Measurements from ENCODE around the gene UNC13C.

Gene UNC13C

DNA sequence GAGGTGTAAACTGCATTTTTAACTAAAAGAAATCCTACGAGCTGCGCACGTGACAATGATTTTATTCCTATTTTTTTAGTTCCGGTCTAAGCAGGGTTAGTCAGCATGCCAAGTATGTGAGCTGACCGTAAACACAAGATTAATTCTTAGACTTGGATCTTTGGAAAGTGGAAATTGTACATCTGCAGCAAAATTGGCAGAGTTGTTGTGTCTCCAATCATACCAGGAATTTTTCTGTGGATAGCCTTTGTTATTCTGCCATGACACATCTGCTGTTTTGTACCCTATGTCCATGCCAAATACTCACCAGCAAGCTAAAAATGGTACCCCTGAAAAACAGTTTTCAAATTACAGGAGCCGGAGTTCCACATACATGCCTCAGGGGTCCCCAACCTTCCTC lies 562.5 kb downstream of the UNC13C start:
- DNase-seq (ENCODE audit: low read depth, low spot score): no peak
- no peak overlapping the region for H3K27ac ChIP-seq

DNA sequence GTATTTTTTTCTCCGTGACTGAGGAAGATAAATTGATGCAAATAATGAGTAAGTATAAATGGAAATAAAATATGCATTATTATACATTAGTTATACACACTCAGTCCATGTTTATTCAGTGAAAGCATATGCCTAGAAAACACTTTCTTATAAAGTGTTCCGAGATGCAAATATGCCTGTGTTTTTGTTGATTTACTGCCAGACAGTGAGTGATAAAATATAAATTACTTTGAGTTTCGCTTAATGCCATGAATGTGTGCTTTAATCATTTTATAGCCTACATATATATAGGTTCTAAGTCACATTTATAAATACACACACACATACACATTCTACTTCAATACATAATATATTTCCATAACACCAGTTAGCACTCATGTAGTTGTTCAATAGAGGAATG lies 569.2 kb downstream of the UNC13C start:
- no peak overlapping the region for H3K27ac ChIP-seq
- DNase-seq (ENCODE audit: low read depth, low spot score): no peak

DNA sequence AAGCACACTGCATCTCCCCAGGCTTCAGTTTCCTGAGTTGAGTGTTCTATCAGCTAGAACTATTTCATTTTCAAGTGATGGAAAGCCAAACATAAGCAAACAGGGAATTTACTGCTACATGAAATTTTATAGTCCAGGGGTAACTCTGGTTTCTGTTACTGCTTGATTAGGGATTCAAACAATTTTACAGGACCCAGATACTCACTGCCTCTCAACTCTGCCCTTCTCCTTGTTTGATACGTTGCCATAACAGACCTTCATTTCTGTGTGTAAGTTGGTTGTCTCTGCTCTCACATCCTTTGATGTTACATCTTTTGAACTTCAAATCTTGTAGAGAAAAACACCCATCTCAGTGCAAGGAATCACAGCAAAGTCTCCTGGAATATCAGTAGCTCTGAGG lies 572.7 kb downstream of the UNC13C start:
- H3K27ac ChIP-seq: no peak overlapping the region
- no peak for DNase-seq (ENCODE audit: low read depth, low spot score)

DNA sequence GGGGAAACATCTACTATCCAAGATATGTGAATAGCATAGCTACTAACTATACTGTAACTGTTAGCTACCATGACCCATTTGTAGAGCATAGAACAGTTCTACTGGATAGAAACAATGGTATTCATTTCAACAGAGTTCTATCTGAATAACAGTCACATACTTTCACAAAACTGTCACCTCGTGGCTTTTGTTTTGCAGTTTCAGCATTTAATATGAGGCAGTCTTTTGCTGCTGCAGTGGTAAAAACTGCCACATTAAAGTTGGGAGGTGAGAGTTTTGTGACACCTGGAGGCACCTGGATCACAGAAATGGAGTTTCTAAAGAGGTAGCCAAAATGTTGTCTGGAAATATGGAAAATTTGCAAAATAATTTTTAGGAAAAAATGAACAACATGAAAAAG lies 578.0 kb downstream of the UNC13C start:
- H3K27ac ChIP-seq: no peak overlapping the region

DNA sequence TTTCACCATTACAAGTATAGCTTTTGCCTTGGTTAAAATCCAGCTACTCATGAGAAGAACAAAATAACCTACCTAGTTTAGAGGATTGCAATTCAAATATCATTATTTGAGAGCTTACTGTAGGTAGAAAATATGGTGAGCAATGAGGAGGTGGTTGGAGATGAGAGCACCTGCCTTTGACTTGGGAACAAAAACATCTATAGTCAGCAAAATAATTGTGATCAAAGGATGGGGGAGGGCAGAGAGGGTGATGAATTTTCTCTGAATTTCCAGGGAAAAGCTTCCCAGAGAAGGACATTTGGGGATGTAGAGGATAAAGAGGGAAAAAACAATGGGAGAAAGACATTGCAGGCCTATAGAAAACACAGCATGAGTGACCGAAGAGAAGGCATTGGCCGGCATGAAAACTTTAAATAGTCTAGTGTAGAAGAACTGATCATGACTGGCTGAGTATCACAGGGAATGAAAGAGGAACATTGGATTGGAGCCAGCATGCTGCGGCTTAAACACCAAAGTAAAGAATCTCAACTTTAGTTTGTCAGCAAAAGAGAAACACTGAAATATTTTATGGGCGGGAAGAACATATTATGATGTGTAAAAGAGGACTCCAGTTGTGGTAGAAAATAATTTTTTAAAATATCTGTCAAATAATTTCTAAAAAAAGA lies 581.3 kb downstream of the UNC13C start:
- no peak for DNase-seq (ENCODE audit: low read depth, low spot score)
- H3K27ac ChIP-seq: no peak overlapping the region

More for the DNA sequence above, 578.0 kb downstream of the UNC13C start:
- no peak for DNase-seq (ENCODE audit: low read depth, low spot score)

DNA sequence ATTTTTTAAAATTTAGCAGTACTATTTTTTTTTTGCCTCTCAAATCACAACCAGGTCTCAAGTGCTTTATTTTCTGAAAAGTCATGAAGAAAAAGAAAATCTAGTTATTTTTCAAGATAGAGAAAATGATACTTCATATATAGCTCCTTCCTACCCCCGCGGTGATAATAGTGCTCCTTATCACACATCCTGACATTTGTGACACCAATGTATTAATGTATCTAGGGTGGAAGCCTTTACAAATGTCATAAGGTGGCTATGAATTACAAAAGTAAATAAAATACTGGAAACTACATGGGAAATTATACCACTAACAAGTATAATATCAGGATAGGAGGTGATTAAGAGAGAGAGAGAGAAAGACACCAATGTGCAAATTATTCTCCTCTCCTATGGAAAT lies 582.2 kb downstream of the UNC13C start:
- no peak for DNase-seq (ENCODE audit: low read depth, low spot score)
- H3K27ac ChIP-seq: no peak overlapping the region

DNA sequence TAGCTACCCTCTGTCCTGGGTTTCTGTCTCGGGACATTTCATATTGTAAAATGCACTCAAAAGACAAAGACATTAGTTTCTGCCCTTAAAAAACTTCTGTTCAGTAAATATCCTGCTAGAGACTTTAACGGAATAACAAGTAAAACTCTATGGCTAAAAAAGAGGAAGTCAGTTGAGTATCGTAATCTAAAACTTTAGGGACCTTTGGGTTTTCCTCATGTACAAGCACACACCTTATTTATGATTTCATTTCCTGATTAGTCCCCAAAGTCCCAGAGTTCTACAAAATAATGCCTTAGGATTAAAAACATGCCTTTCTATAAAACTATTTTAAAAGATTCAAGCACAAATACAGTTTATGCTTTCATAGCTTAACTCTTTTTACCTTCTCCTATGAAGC lies 585.9 kb downstream of the UNC13C start:
- no peak overlapping the region for H3K27ac ChIP-seq
- no peak for DNase-seq (ENCODE audit: low read depth, low spot score)

DNA sequence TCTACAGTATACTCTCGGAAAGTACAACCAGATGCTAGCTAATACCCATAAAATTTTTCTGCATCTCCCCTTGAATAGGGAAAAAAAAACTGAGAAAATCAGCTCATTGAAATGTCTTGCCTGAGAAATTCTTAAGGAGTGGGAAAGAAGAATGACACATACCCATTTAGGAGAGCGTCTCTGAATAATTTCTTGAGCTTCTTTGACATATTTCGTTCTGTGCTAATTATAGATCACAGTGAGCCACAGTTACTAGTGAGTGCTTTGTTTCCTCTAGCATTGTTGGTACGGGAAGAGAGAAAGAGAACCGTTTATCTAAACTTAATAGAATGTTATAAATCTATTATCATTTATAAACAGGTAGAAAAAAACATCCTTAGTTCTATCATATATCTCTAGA lies 588.4 kb downstream of the UNC13C start:
- H3K27ac ChIP-seq: no peak overlapping the region
- DNase-seq (ENCODE audit: low read depth, low spot score): no peak

DNA sequence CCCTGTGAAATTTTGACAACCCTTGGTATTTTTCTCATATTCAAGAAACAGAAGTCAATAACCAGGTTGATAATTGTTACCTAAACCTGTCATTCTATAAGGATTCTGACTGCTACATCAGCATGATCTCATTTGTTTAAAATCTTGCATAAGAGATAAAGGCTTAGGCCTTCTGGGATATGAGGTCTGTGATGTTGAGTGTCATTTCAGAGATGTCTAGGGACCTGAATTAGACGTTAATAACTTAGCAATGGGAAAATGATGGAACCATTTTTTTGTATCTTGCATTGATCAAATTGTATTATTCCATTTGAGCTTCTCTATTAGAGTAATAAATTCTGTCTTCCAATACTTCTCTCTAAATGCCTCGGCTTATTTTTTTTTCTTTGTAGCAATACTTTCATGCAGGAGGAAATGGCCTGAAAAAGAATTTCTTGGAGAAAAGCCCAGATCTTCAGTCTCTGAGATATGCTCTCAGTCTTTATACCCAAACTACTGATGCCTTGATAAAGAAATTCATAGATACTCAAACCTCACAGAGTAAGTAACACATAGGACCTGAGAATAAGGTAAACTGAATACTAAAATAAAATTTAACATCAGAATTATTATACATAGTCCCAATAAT lies 589.3 kb downstream of the UNC13C start:
- H3K27ac ChIP-seq: no peak overlapping the region
- no peak for DNase-seq (ENCODE audit: low read depth, low spot score)

DNA sequence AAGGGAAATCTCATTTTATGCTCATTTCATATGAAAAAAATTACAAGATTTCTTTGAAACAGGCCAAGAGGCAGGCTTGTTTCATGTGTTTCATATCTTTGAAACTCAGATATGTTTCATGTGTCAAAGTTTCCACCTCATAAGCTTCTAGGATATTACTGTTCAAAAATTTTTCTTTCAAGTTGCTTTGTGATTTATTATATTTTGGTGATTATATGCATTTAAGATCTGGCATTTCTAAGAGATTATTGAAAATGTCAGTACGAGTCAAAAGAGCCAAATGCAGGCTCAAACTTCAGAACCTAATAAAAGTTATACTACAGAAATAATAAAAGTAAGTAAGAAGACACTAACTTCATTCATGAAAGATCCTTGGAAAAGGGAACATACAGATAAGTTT lies 590.1 kb downstream of the UNC13C start:
- no peak for DNase-seq (ENCODE audit: low read depth, low spot score)
- no peak overlapping the region for H3K27ac ChIP-seq

DNA sequence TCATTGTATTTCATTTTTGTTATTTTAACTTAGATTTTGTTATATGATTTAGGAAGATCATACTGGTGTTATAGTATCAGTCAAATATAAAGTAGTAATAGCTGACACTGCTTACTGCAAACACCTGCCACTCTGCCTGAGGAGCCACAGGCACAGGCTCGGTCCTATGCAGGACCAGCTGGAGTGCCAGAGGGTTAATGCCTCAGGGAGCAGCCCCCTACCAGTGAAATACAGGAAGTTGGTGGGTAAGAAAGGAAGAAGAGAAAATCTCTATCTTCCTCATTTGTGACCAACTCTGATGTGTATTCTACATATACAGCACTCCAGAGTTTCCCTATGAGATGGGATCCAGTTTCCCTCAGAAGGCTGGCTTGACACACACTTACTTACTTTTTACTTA lies 593.3 kb downstream of the UNC13C start:
- no peak for DNase-seq (ENCODE audit: low read depth, low spot score)

DNA sequence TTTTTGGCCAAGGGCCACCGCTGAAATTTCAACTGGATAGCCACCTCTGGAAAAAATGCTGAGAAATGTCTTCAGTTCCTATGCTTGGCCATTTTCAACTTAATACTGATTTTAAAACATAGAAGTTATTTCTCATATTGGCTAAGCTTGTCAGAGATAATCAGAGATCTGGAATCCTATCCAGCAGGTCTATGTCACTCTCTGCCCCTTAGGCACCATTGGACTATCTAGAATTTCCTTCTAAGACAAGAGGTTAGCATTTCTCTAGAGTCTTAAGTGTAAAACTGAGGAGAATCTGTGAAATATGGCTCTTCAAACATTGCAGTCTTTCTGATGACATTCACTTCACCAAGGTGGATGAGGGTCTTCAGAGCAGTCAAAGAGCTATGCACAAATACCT lies 597.3 kb downstream of the UNC13C start:
- no peak for DNase-seq (ENCODE audit: low read depth, low spot score)

More for the DNA sequence above, 593.3 kb downstream of the UNC13C start:
- H3K27ac ChIP-seq: no peak overlapping the region

DNA sequence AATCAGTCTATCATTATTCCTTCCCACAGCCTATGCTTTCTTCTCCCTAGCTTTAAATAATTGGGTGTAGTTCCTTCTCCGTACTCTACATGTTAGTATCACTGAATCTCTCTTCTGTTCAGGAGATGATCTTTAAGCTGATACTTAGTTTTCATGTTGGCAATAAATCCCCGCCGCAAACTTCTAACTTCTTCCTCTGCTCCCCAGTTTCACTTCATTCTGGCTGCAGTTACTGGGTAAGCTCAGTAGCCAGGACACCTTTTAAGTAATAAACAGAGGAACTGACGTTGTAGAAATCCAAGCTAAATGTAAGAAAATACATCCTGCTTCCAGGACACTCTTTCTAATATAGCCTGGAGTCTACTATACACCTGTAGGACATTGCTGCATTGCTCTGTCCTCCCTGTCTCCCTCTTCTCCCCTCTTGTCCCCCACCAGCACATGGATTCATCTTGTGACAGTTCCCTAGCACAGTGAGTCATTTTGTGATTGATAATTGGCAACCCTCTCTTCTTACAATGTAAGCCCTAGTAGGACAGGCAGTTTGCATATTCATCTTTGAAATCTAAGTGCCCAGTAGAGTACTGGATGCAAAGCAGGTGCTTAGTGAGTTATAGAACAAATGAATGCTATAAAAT lies 598.2 kb downstream of the UNC13C start:
- no peak overlapping the region for H3K27ac ChIP-seq
- no peak for DNase-seq (ENCODE audit: low read depth, low spot score)

More for the DNA sequence above, 597.3 kb downstream of the UNC13C start:
- no peak overlapping the region for H3K27ac ChIP-seq

DNA sequence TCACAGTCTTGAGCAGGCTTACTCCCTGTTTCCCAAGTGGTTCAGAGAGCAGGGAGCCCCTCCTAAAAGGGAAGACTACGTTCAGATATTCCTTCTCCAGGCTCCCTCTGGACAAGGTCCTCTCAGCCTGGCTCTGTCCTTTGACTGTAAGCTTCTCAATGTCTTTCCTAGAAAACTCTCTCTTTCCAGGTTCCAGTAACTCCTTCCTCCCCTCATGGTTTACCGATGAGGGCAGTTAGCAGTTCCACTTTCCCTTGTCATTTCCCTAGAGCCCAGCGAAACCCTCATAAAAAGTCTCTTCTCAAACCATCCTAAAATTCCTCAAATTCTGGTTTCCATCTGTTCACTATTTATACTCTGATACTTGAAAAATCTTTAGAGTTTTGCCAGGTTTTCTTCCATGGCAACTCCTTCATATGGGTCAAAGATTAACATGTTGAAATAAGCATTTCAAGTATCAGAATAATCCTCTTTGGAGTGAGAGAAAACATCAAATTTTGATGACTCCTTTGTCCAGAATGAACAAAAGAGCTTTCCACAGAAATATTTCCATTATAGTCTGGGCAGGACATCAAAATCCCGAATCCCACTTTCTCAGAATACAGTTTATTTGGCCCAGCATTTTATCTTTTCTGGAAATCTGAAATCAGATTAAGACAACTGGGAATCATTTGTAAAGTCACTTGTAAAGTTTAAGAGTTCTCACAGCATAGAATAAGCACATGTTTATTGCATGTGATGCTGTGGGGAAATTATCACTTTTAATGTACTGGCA lies 599.4 kb downstream of the UNC13C start:
- DNase-seq (ENCODE audit: low read depth, low spot score): no peak
- no peak overlapping the region for H3K27ac ChIP-seq

DNA sequence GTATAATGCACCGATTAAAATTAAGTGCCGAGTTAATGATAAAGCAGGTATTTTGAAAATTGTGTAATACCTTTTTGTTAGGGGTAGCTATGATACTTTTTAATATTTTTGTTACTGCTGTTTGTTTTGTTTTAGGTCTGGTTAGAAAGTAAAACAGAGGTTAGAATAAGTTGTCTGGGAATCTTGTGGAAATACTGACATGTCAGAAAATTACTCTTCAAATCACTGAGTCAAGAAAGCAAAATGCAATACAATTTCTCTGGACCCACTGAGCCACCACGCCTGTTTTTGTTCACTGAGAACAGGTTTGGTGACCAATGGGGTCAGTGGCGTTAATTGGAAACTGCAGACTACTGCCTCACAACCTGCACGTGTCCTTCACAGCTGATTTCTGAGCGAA lies 601.6 kb downstream of the UNC13C start:
- peak overlapping the region; percentile 54 for H3K27ac ChIP-seq
- DNase-seq (ENCODE audit: low read depth, low spot score): no peak

DNA sequence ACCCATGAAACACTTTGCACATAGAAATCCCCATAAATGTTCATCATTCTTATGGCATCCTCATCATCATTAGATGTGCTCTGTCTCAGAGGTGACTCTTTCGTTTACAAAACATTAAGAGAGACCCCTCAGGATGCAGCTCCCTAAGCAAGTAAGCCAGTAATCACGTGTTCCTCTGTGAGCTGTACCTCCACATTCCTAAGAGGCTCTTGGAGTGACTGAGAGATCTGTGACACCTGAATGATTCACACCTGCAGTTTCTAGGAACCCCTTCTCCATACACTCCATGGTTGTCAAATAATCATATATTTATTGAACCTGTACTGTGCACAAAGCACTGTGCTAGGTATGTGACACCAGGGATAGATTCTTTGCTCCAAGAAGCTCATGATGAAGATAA lies 602.4 kb downstream of the UNC13C start:
- DNase-seq (ENCODE audit: low read depth, low spot score): peak; percentile 0

DNA sequence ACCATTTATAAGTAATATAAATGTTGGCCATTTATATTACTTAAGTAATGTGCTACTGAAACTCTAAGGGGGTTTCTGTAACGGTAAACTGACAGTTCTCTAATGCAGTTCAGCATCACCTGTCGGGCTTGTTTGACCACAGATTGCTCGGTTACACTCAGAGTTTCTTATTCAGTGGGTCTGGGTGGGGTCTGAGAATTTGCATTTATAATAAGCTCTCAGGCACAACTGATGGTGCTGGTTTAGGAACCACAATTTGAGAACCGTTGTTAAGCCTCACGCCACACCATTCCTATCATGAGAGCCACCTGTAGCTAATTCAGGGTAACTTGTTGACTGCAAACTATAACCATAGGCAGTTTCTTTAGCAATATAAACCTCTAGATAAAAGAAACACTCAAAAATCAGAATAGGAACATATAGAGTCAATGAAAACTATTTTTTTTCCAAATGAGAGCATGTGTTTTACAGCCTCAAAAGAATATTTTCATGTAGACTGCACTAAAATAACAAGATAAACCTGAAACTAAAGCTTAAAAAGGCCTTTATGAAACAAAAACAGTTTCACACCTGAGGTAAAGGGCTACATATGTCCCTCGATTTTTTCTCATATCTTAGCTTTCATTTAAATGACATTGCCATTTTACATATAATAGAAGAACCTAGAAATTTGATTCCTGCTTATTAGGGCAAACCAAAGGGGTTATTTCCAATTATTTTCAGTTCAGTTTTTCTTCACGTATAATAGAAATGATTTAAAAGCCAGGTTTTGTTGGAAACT lies 604.8 kb downstream of the UNC13C start:
- DNase-seq (ENCODE audit: low read depth, low spot score): no peak

More for the DNA sequence above, 602.4 kb downstream of the UNC13C start:
- H3K27ac ChIP-seq: peak overlapping the region; percentile 54

DNA sequence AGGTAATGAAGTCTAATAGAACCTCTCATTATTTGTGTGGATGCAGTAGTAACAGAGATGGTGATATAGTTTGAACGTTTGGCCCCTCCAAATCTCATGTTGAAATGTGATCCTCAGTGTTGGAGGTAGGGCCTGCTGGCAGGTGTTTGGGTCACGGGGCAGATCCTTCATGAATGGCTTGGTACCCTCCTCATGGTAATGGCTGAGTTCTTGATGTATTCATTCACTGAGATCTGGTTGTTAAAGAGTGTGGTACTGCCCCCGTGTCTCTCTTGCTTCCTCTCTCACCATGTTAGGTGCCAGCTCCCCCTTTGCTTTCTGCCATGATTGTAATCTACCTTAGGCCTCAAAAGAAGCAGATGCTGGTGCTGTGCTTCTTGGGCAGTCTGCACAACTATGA lies 606.8 kb downstream of the UNC13C start:
- DNase-seq (ENCODE audit: low read depth, low spot score): no peak
- no peak overlapping the region for H3K27ac ChIP-seq

More for the DNA sequence above, 604.8 kb downstream of the UNC13C start:
- no peak overlapping the region for H3K27ac ChIP-seq

DNA sequence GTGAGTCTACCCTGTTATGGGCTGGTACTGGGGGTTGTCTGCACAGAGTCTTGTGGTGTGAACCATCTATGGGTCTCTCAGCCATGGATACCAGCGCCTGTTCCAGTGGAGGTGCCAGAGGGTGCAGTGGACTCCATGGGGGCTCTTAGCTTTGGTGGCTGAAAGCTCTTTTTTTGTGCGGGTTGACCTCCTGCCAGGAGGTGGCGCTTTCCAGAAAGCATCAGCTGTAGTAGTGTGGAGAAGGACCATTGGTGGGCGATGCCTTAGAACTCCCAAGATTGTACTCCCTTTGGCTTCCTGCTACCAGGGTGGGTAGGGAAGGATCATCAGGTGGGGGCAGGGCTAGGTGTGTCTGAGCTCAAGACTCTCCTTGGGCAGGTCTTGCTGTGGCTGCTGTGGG lies 615.9 kb downstream of the UNC13C start:
- DNase-seq (ENCODE audit: low read depth, low spot score): no peak
- no peak overlapping the region for H3K27ac ChIP-seq

DNA sequence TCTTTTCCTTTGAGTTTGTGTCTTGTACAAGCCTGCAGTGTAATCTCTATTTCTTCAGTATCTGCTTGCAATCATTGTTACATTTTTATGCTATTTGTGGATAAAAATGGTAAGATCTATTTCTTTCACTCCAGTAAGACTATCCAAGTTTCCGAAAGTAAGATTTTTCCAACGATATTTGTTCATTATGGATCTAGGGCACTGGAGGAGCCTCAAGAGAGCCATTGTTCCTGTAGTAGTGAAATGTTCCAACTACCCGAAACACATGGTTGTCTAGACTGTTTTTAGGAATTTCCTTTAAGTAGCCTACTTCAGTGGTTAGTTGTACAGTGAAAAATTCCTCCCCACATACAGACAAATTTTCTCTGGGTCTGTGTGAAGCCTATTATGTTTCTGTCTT lies 621.1 kb downstream of the UNC13C start:
- no peak overlapping the region for H3K27ac ChIP-seq
- DNase-seq (ENCODE audit: low read depth, low spot score): no peak
